PFSK-1 (cell line): ENCODE measurements around the gene GHRHR.

ENCODE experiments used
- POLR2AphosphoS5 ChIP-seq: IDR thresholded peaks from 2 replicates; pipeline ENCODE4 v1.6.1; 2012; ENCODE audit warnings: low read depth, mild to moderate bottlenecking, control low read depth, low read length, moderate library complexity
- REST ChIP-seq, 2 experiments: IDR thresholded peaks; 2 replicates each; pipeline versions ENCODE4 v1.6.1 to v1.8.0; 2011 to 2012; ENCODE audit warnings: low read depth in 2 of 2, low read length in 2 of 2, control low read depth in 1 of 2, inconsistent platforms in 1 of 2, mild to moderate bottlenecking in 1 of 2, moderate library complexity in 1 of 2; ENCODE audit not compliant: insufficient read depth in 1 of 2

DNA sequence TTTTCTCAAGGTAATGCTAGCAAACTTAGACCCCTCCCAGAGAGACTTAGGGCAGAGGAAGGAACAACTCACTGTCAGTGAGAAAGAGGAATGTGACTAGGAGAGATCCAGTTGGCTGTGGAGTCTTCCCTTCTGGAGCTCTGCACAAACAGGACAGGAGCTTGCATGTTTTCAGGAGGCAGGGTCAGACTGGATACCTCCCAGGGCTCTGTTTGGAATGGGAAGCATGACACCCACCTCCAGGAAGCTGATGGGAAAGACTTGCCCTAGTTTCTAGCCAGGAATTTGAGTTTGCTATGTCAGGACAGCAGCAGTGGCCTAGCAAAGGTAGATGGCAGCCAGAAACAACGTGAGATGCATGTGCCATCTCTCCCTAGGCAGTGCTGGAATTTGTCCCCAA is 40.6 kb downstream of the GHRHR start:
- TF ChIP-seq POLR2AphosphoS5: no peak
- no peak for TF ChIP-seq REST (IDR thresholded peaks at IDR 0.05; ENCODE audit: insufficient read depth in 1 of 2, low read depth in 2 of 2, low read length in 2 of 2)
